Lower leg skin (tissue), 4 donors: ENCODE results near the gene ZFP3. TPM values are rescaled to one million over a fixed set of nuclear protein-coding genes. Genes with fewer than 3 reads are reported as not detected.
A peak's percentile ranks its signal among the peaks of the same experiment; 100 is the strongest.
"Not testable (repeated sequence)": the region's sequence is repeated elsewhere in the genome, so short reads cannot be mapped to it uniquely, and the experiment has no call there.

Experiments
- DNase-seq, 2 donors: peaks; one replicate each; pipeline ENCODE4 v3.0.0-alpha.2; 2019; ENCODE audit warnings: low spot score in 2 of 2
- H3K4me3 ChIP-seq: fragments of 200-600 bp; sonication (generic); 2 replicates; pipeline ENCODE4 v1.5.1; 2017; ENCODE audit warnings: mild to moderate bottlenecking, low read depth; ENCODE audit not compliant: poor library complexity, severe bottlenecking
- CTCF ChIP-seq, 3 donors: fragments of 450-650 bp; IDR thresholded peaks; one replicate each; pipeline ENCODE4 v1.5.1; 2016; ENCODE audit warnings: antibody characterized with exemption in 3 of 3, mild to moderate bottlenecking in 3 of 3, moderate library complexity in 2 of 3
- POLR2A ChIP-seq, 2 donors: fragments of 450-650 bp; IDR thresholded peaks; one replicate each; pipeline ENCODE4 v1.6.1; 2016 to 2017; ENCODE audit warnings: antibody characterized with exemption in 2 of 2, mild to moderate bottlenecking in 1 of 2, moderate library complexity in 1 of 2
- WGBS, 2 donors: methylation state at CpG; one replicate each; pipeline ENCODE4 v1.1.5; 2018; 5-methylcytosine and 5-hydroxymethylcytosine counted together
- intact Hi-C: fragments of 100-400 bp; cut with DNase I; formaldehyde crosslinking; loops from one replicate; pipeline ENCODE4 v1.15.0; 2023; ENCODE audit warnings: low total_unique reads
- total RNA-seq, 4 donors: library from RNA; depleted of rRNA; stranded (reverse); fragments of >200 nt; gene quantifications; one replicate each; pipeline ENCODE4 v1.1.0, GENCODE V29; 2016

ZFP3 gene
- total RNA-seq, 4 donors from 2014 or later: 1.2 to 5.2 (median 3.5) TPM

- WGBS, 2 donors: 82 to 87% methylated on average over 12 to 17 of the region's 17 CpGs
- H3K4me3 ChIP-seq: no peak overlapping the region
- peak in 1 of 2 donors; percentile 72 for DNase-seq
- intact Hi-C loops: no loop called here
- TF ChIP-seq CTCF (IDR thresholded peaks at IDR 0.05) (no peak), POLR2A (IDR thresholded peaks at IDR 0.05) (no peak)
These were observed 48.6 kb downstream of the ZFP3 start for GRCh38 chr17:5126719-5127488.

DNA sequence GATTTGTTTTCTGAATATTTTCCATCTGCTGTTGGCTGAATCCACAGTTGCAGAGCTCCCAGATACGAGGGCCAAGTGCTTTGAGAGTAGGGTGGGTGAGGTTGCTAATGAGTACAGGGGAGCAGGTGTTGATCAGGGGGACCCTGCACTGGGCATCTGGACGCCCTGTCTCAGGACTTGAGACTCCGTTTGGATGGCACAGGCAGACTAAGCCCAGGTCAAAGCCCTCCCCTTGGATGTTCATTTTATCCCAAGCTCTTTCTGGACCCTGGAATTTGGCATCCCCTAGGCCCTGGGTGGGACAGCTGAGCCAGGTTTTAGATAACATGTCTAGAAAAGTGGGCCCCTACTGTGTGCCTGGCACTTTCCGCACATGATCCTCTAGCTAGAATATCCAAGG is 49.6 kb downstream of the ZFP3 start:
- intact Hi-C loops: no loop called here
- 79 to 80% methylated on average over 4 of the region's 4 CpGs for WGBS, 2 donors

DNA sequence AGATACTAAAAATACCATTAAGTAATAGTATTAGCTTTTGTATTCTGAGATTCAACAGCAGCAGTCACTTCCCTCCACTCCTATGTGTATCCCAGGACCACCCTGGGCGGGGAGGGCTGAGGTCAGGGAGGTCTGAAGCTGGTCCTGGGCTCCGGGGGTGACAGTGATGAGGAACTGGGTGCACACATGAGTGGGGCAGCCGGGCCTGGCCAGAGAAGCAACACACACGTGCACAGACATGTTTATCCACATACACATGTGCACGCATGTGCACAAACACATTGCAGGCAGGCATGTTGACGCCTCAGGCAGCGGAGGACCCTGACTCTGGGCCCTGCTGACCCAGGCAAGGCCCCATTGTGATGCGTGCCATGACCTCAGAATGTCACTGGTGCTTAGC is 50.1 kb downstream of the ZFP3 start:
- WGBS, 2 donors: 70 to 76% methylated on average over 8 of the region's 8 CpGs
- H3K4me3 ChIP-seq, intact Hi-C loops: not testable (repeated sequence)
- peak in 1 of 2 donors; percentile 72 for DNase-seq

More for the DNA sequence above, 49.6 kb downstream of the ZFP3 start:
- H3K4me3 ChIP-seq: no peak overlapping the region
- TF ChIP-seq POLR2A (IDR thresholded peaks at IDR 0.05) (no peak), CTCF (IDR thresholded peaks at IDR 0.05) (no peak)
- DNase-seq: peak in 1 of 2 donors; percentile 42

DNA sequence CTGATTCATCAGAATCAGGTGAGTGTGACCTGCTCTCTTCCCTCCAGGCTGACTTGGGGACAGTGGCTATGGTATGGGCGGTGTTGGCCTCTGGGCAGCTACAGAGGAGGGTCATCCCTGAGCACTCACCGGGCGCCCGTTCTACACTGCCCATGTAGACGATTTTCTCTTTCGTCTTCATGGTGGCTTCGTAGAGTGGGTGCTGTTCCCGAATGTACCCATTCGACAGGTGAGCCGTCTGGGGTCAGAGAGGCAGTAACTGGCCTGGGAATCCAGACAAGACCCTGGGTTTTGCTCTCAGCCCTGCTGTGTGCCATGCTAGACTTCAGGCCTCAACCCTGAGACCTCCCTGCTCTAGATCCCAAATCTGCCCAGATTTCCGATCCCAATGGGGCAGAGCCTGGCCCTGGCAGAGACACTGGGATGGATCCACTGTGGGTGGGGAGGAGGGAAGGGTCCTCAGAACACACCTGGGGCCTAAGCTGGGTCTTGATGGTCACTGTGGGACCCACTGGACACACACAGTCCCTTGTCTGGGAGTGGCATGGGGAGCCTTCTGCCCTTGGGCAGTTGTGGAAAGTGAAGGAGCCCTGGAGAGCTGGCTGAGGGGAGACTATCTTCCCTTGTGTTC is 50.8 kb downstream of the ZFP3 start:
- WGBS, 2 donors: 79 to 92% methylated on average over 11 of the region's 11 CpGs

GRCh38 chr17:5129770-5130169 is 51.5 kb downstream of the ZFP3 start:
- peak in 1 of 2 donors; percentile 56 for DNase-seq

More for the DNA sequence above, 50.8 kb downstream of the ZFP3 start:
- intact Hi-C loops: no loop called here
- TF ChIP-seq POLR2A (IDR thresholded peaks at IDR 0.05) (no peak), CTCF (IDR thresholded peaks at IDR 0.05) (no peak)
- DNase-seq: peak in 1 of 2 donors; percentile 59
- no peak overlapping the region for H3K4me3 ChIP-seq

GRCh38 chr17:5130261-5130660 is 52.0 kb downstream of the ZFP3 start:
- DNase-seq: not testable (repeated sequence)

More at GRCh38 chr17:5129770-5130169, 51.5 kb downstream of the ZFP3 start:
- H3K4me3 ChIP-seq, intact Hi-C loops: not testable (repeated sequence)
- 89 to 90% methylated on average over 8 of the region's 8 CpGs for WGBS, 2 donors

DNA sequence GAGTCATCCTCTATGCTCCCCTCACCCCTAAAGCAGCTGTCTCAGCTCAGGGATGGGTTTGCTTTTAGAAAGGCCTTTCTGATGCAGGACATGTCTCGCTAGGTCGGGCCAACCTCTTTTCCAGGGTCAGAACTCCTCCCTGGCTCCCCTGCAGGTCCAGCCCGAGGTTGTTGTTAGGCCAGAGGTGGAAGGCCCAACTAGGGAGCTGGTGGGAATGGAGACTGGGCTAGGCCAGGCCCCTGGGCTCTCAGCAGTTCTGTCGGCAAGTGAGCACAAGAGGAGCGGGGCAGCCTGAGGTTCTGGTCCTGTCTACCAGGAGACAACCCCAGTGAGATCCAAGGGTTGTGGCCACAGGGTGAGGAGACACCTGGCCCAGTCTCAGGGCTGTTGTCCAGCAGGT is 52.4 kb downstream of the ZFP3 start:
- H3K4me3 ChIP-seq, intact Hi-C loops: not testable (repeated sequence)
- WGBS, 2 donors: 75 to 90% methylated on average over 5 of the region's 5 CpGs
- DNase-seq: peak in 1 of 2 donors; percentile 62

More at GRCh38 chr17:5130261-5130660, 52.0 kb downstream of the ZFP3 start:
- intact Hi-C loops, H3K4me3 ChIP-seq: not testable (repeated sequence)
- WGBS, 2 donors: 90 to 92% methylated on average over 10 of the region's 10 CpGs
